HEK293T (cell line): ENCODE data around the gene MPP7.

ENCODE experiments used
- ARNT ChIP-seq: fragments of 450-650 bp; IDR thresholded peaks from 2 replicates; pipeline ENCODE4 v1.6.1; 2017; ENCODE audit warnings: mild to moderate bottlenecking
- BHLHE40 ChIP-seq: fragments of 450-650 bp; IDR thresholded peaks from 2 replicates; pipeline ENCODE4 v1.6.1; 2016; ENCODE audit warnings: mild to moderate bottlenecking, moderate library complexity, borderline replicate concordance
- CTBP1 ChIP-seq: fragments of 450-650 bp; IDR thresholded peaks from 2 replicates; pipeline ENCODE4 v1.6.1; 2016; ENCODE audit warnings: borderline replicate concordance
- ELF4 ChIP-seq: fragments of 450-650 bp; IDR thresholded peaks from 2 replicates; pipeline ENCODE4 v1.6.1; 2017; ENCODE audit warnings: antibody characterized with exemption
- FOXA1 ChIP-seq: fragments of 450-650 bp; IDR thresholded peaks from 2 replicates; pipeline ENCODE4 v1.6.1; 2016; ENCODE audit warnings: mild to moderate bottlenecking
- FOXK2 ChIP-seq: fragments of 450-650 bp; IDR thresholded peaks from 2 replicates; pipeline ENCODE4 v1.6.1; 2016; ENCODE audit warnings: mild to moderate bottlenecking
- FOXM1 ChIP-seq: fragments of 450-650 bp; IDR thresholded peaks from 2 replicates; pipeline ENCODE4 v1.6.1; 2017; ENCODE audit warnings: mild to moderate bottlenecking, borderline replicate concordance
- HDGF ChIP-seq: fragments of 450-650 bp; IDR thresholded peaks from 2 replicates; pipeline ENCODE4 v1.6.1; 2017; ENCODE audit warnings: antibody characterized with exemption, borderline replicate concordance
- NFRKB ChIP-seq: fragments of 450-650 bp; IDR thresholded peaks from 2 replicates; pipeline ENCODE4 v1.6.1; 2016; ENCODE audit warnings: mild to moderate bottlenecking, moderate library complexity
- SP1 ChIP-seq: fragments of 450-650 bp; IDR thresholded peaks from 2 replicates; pipeline ENCODE4 v1.6.1; 2017
- ZNF384 ChIP-seq: fragments of 450-650 bp; IDR thresholded peaks from 2 replicates; pipeline ENCODE4 v1.6.1; 2016
- TF ChIP-seq, protein P1 (sequence below): fragments of 450-650 bp; IDR thresholded peaks from 2 replicates; pipeline ENCODE4 v1.6.1; 2016

DNA sequence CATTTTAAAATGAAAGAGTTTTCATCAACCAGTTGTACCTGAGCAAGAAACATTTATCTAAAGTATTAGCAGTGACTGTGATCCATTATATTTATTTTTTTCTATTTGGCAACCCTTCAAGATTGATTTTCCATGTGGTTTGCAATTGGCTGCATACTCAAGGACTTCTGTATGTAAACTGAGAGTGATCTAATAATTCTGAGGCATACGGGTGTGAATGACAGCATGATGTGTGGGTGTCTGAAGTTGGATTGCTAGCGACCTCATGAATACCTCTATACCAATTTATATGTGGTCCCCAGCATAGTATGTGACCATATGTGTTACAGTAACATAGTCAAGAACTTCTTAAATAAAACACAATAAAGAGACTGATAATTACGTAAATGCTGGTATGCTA lies 8.2 kb upstream of the MPP7 start:
- no peak for TF ChIP-seq CTBP1
- TF ChIP-seq SP1, result no peak
- TF ChIP-seq FOXM1, result no peak
- no peak for TF ChIP-seq ARNT
- TF ChIP-seq ZNF384, result no peak
- TF ChIP-seq BHLHE40, result no peak
- TF ChIP-seq FOXA1, result no peak
- TF ChIP-seq, protein P1, sequence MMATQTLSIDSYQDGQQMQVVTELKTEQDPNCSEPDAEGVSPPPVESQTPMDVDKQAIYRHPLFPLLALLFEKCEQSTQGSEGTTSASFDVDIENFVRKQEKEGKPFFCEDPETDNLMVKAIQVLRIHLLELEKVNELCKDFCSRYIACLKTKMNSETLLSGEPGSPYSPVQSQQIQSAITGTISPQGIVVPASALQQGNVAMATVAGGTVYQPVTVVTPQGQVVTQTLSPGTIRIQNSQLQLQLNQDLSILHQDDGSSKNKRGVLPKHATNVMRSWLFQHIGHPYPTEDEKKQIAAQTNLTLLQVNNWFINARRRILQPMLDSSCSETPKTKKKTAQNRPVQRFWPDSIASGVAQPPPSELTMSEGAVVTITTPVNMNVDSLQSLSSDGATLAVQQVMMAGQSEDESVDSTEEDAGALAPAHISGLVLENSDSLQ, result no peak
- no peak for TF ChIP-seq ELF4
- TF ChIP-seq HDGF, result no peak
- TF ChIP-seq NFRKB, result no peak
- no peak for TF ChIP-seq FOXK2
